ENCODE data around the gene LAMB2.

- TF ChIP-seq CTCF (IDR thresholded peaks at IDR 0.05; ENCODE audit: control extremely low read depth in 1 of 3, insufficient read depth in 1 of 3, low read depth in 1 of 3, low read length in 3 of 3) (no peak), JUN (IDR thresholded peaks at IDR 0.05; ENCODE audit: low read depth, low read length) (no peak), POLR2A (IDR thresholded peaks at IDR 0.05; ENCODE audit: control extremely low read depth in 1 of 2, low read depth in 2 of 2, low read length in 2 of 2) (peak in 1 of 2 experiments; percentile 85; a peak in 2 of 3 replicates), EP300 (IDR thresholded peaks at IDR 0.05; ENCODE audit: borderline replicate concordance in 1 of 2, low read depth in 2 of 2, low read length in 2 of 2) (peak in 1 of 2 experiments; percentile 60; a peak in 1 of 3 replicates), KDM5A (IDR thresholded peaks at IDR 0.05; ENCODE audit: low read length) (0 out of 2 replicates have a peak, but pooled peaks have one; percentile 27), SIN3A (conservative IDR thresholded peaks at IDR 0.05 in 1 of 2, IDR thresholded peaks at IDR 0.05 in 1 of 2; ENCODE audit: low read depth in 1 of 2, low read length in 2 of 2) (peak in 1 of 2 experiments; percentile 84; a peak in 2 of 4 replicates), CREB1 (IDR thresholded peaks at IDR 0.05) (peak; percentile 83), SP1 (IDR thresholded peaks at IDR 0.05; ENCODE audit: low read depth, low read length) (no peak), ZNF274 (IDR thresholded peaks at IDR 0.05; ENCODE audit: borderline replicate concordance, extremely low read depth, low read length) (no peak), EGR1 (IDR thresholded peaks at IDR 0.05; ENCODE audit: borderline replicate concordance, low read depth, low read length) (no peak), TAF1 (IDR thresholded peaks at IDR 0.05; ENCODE audit: low read depth, low read length) (0 out of 2 replicates have a peak, but pooled peaks have one; percentile 51), CBX8 (IDR thresholded peaks at IDR 0.05; ENCODE audit: borderline replicate concordance, low read depth, low read length) (no peak), CBX5 (IDR thresholded peaks at IDR 0.05; ENCODE audit: low read depth, low read length) (no peak)
These were observed 12.3 kb downstream of the LAMB2 start, which contains the start of gene USP19 for GRCh38 chr3:49120438-49121131.
